H9 (cell line): ENCODE data around the gene TRAPPC2B. TPM values are rescaled to one million over a fixed set of nuclear protein-coding genes. Genes with fewer than 3 reads are reported as not detected.

Source experiments
- DNase-seq: peaks from one replicate; pipeline ENCODE4 v3.0.0-alpha.2; 2017
- H2AFZ ChIP-seq: one replicate; pipeline ENCODE4 v1.6.1; 2013; ENCODE audit warnings: mild to moderate bottlenecking, low read length, control low read depth, moderate library complexity
- H2AK5ac ChIP-seq: 2 replicates; pipeline ENCODE4 v1.6.1; 2013; ENCODE audit warnings: low read length, control low read depth, mixed read lengths; ENCODE audit not compliant: insufficient read length
- H2BK120ac ChIP-seq: one replicate; pipeline ENCODE4 v1.6.1; 2013; ENCODE audit warnings: low read depth, mild to moderate bottlenecking, low read length, control low read depth, inconsistent platforms; ENCODE audit not compliant: poor library complexity, severe bottlenecking
- H2BK12ac ChIP-seq: 2 replicates; pipeline ENCODE4 v1.6.1; 2013; ENCODE audit warnings: low read length, control low read depth, mixed read lengths, low read depth; ENCODE audit not compliant: insufficient read length
- H2BK15ac ChIP-seq: 2 replicates; pipeline ENCODE4 v1.6.1; 2013; ENCODE audit warnings: low read depth, low read length, control low read depth
- H2BK20ac ChIP-seq: one replicate; pipeline ENCODE4 v1.6.1; 2013; ENCODE audit warnings: low read depth, mild to moderate bottlenecking, low read length, control low read depth, inconsistent platforms; ENCODE audit not compliant: poor library complexity, severe bottlenecking
- H2BK5ac ChIP-seq: 2 replicates; pipeline ENCODE4 v1.6.1; 2013; ENCODE audit warnings: low read length, control low read depth, mixed read lengths; ENCODE audit not compliant: insufficient read length
- H3K14ac ChIP-seq: 2 replicates; pipeline ENCODE4 v1.6.1; 2013; ENCODE audit warnings: low read length, control low read depth; ENCODE audit not compliant: insufficient read depth
- H3K18ac ChIP-seq: 2 replicates; pipeline ENCODE4 v1.6.1; 2013; ENCODE audit warnings: low read depth, mild to moderate bottlenecking, mixed read lengths, low read length, control low read depth; ENCODE audit not compliant: insufficient read length
- H3K23ac ChIP-seq: 2 replicates; pipeline ENCODE4 v1.6.1; 2013; ENCODE audit warnings: low read length, control low read depth, mixed read lengths, low read depth; ENCODE audit not compliant: insufficient read length
- H3K23me2 ChIP-seq: 2 replicates; pipeline ENCODE4 v1.6.1; 2013; ENCODE audit warnings: low read depth, mild to moderate bottlenecking, mixed read lengths, low read length, control low read depth; ENCODE audit not compliant: insufficient read length, poor library complexity, severe bottlenecking
- H3K27ac ChIP-seq: 2 replicates; pipeline ENCODE4 v1.5.1; 2013; ENCODE audit warnings: low read length, control low read depth, mixed read lengths, low read depth; ENCODE audit not compliant: insufficient read length
- H3K27me3 ChIP-seq: 2 replicates; pipeline ENCODE4 v1.6.1; 2013; ENCODE audit warnings: low read length, control low read depth, inconsistent platforms; ENCODE audit not compliant: insufficient read depth
- H3K4ac ChIP-seq: 2 replicates; pipeline ENCODE4 v1.6.1; 2013; ENCODE audit warnings: low read depth, mild to moderate bottlenecking, control low read depth, inconsistent platforms, low read length, moderate library complexity
- H3K4me1 ChIP-seq: 2 replicates; pipeline ENCODE4 v1.6.1; 2013; ENCODE audit warnings: low read length, control low read depth, inconsistent platforms; ENCODE audit not compliant: insufficient read depth
- H3K4me2 ChIP-seq: 2 replicates; pipeline ENCODE4 v1.6.1; 2013; ENCODE audit warnings: low read length, control low read depth, mixed read lengths; ENCODE audit not compliant: insufficient read length, insufficient read depth
- H3K56ac ChIP-seq: 2 replicates; pipeline ENCODE4 v1.6.1; 2013; ENCODE audit warnings: low read depth, mild to moderate bottlenecking, mixed read lengths, low read length, control low read depth; ENCODE audit not compliant: insufficient read length
- H3K79me1 ChIP-seq: 2 replicates; pipeline ENCODE4 v1.6.1; 2013; ENCODE audit warnings: low read depth, mild to moderate bottlenecking, moderate library complexity, low read length, control low read depth, inconsistent platforms; ENCODE audit not compliant: insufficient read depth, poor library complexity, severe bottlenecking
- H3K79me2 ChIP-seq: 2 replicates; pipeline ENCODE4 v1.6.1; 2013; ENCODE audit warnings: low read length, control low read depth, inconsistent platforms; ENCODE audit not compliant: insufficient read depth
- H3K9ac ChIP-seq: 2 replicates; pipeline ENCODE4 v1.6.1; 2013; ENCODE audit warnings: low read length, control low read depth, mixed read lengths; ENCODE audit not compliant: insufficient read length; ENCODE audit errors: extremely low read depth
- H3K9me3 ChIP-seq: one replicate; pipeline ENCODE4 v1.6.1; 2013; ENCODE audit warnings: low read depth, low read length, inconsistent platforms; ENCODE audit not compliant: control insufficient read depth
- H3T11ph ChIP-seq: one replicate; pipeline ENCODE4 v1.6.1; 2013; ENCODE audit warnings: mild to moderate bottlenecking, low read length, control low read depth, inconsistent platforms
- H4K20me1 ChIP-seq: one replicate; pipeline ENCODE4 v1.6.1; 2013; ENCODE audit not compliant: control insufficient read depth, insufficient read length, insufficient read depth
- H4K5ac ChIP-seq: 2 replicates; pipeline ENCODE4 v1.6.1; 2013; ENCODE audit warnings: low read depth, mild to moderate bottlenecking, mixed read lengths, low read length, control low read depth; ENCODE audit not compliant: insufficient read length
- H4K8ac ChIP-seq: replicated peaks from 2 replicates; pipeline ENCODE4 v1.6.1; 2013; ENCODE audit warnings: low read length, control low read depth, mixed read lengths, low read depth; ENCODE audit not compliant: insufficient read length
- H4K91ac ChIP-seq: 2 replicates; pipeline ENCODE4 v1.6.1; 2013; ENCODE audit warnings: low read depth, mild to moderate bottlenecking, moderate library complexity, mixed read lengths, low read length, control low read depth; ENCODE audit not compliant: insufficient read length
- H3K27ac Mint-ChIP-seq, 3 experiments: 2 replicates in 2 of 3; 3 replicates in 1 of 3; pipeline ENCODE4 v1.8.0; 2020 to 2021; ENCODE audit warnings: mixed read lengths in 3 of 3, mild to moderate bottlenecking in 1 of 3, moderate library complexity in 1 of 3
- H3K27me3 Mint-ChIP-seq: 2 replicates; pipeline ENCODE4 v1.8.0; 2021; ENCODE audit warnings: low read depth, mild to moderate bottlenecking, moderate library complexity, mixed read lengths
- H3K36me3 Mint-ChIP-seq, 3 experiments: 2 replicates in 2 of 3; 3 replicates in 1 of 3; pipeline ENCODE4 v1.8.0; 2020 to 2021; ENCODE audit warnings: low read depth in 3 of 3, mixed read lengths in 3 of 3; ENCODE audit not compliant: insufficient read depth in 1 of 3
- H3K4me1 Mint-ChIP-seq, 2 experiments: 2 replicates each; pipeline ENCODE4 v1.8.0; 2020; ENCODE audit warnings: mixed read lengths in 2 of 2
- H3K4me3 Mint-ChIP-seq, 2 experiments: 2 replicates in 1 of 2; 3 replicates in 1 of 2; pipeline ENCODE4 v1.8.0; 2020 to 2021; ENCODE audit warnings: mild to moderate bottlenecking in 2 of 2, mixed read lengths in 2 of 2, moderate library complexity in 1 of 2
- H3K9me3 Mint-ChIP-seq, 2 experiments: 2 replicates in 1 of 2; 3 replicates in 1 of 2; pipeline ENCODE4 v1.8.0; 2020; ENCODE audit warnings: mild to moderate bottlenecking in 2 of 2, mixed read lengths in 2 of 2, moderate library complexity in 1 of 2
- CTCF ChIP-seq: fragments of 200-600 bp; sonication (generic); conservative IDR thresholded peaks from 3 replicates; pipeline ENCODE4 v1.8.0; 2021; ENCODE audit warnings: antibody characterized with exemption, mild to moderate bottlenecking
- WGBS: extraction: QIAGEN DNeasy Blood & Tissue Kit; methylation state at CpG from one replicate; pipeline ENCODE4 v1.1.7; 2013; ENCODE audit warnings: missing lambda C conversion rate, low lambda C conversion rate, mixed read lengths; ENCODE audit not compliant: insufficient read length; ENCODE audit errors: extremely low coverage; 5-methylcytosine and 5-hydroxymethylcytosine counted together
- total RNA-seq: library from RNA; stranded (reverse); gene quantifications from 2 replicates; pipeline ENCODE4 v1.2.1, GENCODE V29; 2021

The TRAPPC2B gene
- total RNA-seq, 1 experiment from 2014 or later: 12.4 TPM

- no peak overlapping the region for H2BK12ac ChIP-seq
- no peak overlapping the region for H3K4ac ChIP-seq
- no peaks in the 10 kb centered on the region for H3K23me2 ChIP-seq
- no peak overlapping the region for H2BK15ac ChIP-seq
- no peak overlapping the region for H3K56ac ChIP-seq
- Mint-ChIP-seq H3K27ac (no peak overlapping the region), H3K4me3 (no peak overlapping the region), H3K9me3 (peaks cover 49 to 58% of the 10 kb centered on the region in 2 experiments), H3K4me1 (no peaks in the 10 kb centered on the region), H3K27me3 (no peaks in the 10 kb centered on the region; the same call in 1 of the 2 replicates), H3K36me3 (peaks cover 58 to 71% (median 70%) of the 10 kb centered on the region in 3 experiments)
- H3K9ac ChIP-seq: no peak overlapping the region
- no peaks in the 10 kb centered on the region for H3K27me3 ChIP-seq
- H4K8ac ChIP-seq: no peak overlapping the region
- no peak overlapping the region for H2AFZ ChIP-seq
- no peak overlapping the region for H2AK5ac ChIP-seq
- no peaks in the 10 kb centered on the region for H4K20me1 ChIP-seq
- H3K4me2 ChIP-seq: no peak overlapping the region
- H3T11ph ChIP-seq: no peak overlapping the region
- no peak for DNase-seq
- peaks cover 31% of the 10 kb centered on the region for H3K9me3 ChIP-seq
- H4K5ac ChIP-seq: no peak overlapping the region
- WGBS: no CpG with 5 or more reads among the region's 6 CpGs
- no peak overlapping the region for H4K91ac ChIP-seq
- no peak overlapping the region for H3K18ac ChIP-seq
- H2BK120ac ChIP-seq: no peak overlapping the region
- no peak overlapping the region for H3K23ac ChIP-seq
- H2BK20ac ChIP-seq: no peak overlapping the region
- no peak for TF ChIP-seq CTCF
- no peak overlapping the region for H3K14ac ChIP-seq
- no peak overlapping the region for H2BK5ac ChIP-seq
- no peaks in the 10 kb centered on the region for H3K79me2 ChIP-seq
- H3K4me1 ChIP-seq: no peaks in the 10 kb centered on the region
- H3K79me1 ChIP-seq: no peaks in the 10 kb centered on the region
- no peak overlapping the region for H3K27ac ChIP-seq
Observed at GRCh38 chr19:57376151-57376550, 12.8 kb downstream of the TRAPPC2B start.
